Measurements from ENCODE around the gene SGSH.
A peak's percentile ranks its signal among the peaks of the same experiment; 100 is the strongest.

The SGSH gene

GRCh38 chr17:80195141-80195540 lies 25.0 kb downstream of the SGSH start:
- Histone ChIP-seq H3K9me3 (ENCODE audit: control insufficient read depth, insufficient read depth, low read depth, low read length) (no peaks in the 10 kb centered on the region), H3K27ac (ENCODE audit: extremely low read depth, low read depth, low read length) (no peak overlapping the region), H3K4me1 (ENCODE audit: control insufficient read depth, insufficient read depth, low read length) (no peaks in the 10 kb centered on the region), H3K4me3 (ENCODE audit: low read depth, low read length) (no peak overlapping the region), H3K36me3 (ENCODE audit: control insufficient read depth in 2 of 2, insufficient read depth in 1 of 2, low read length in 2 of 2) (no peaks in the 10 kb centered on the region)
- ChIA-PET CTCF (interaction anchor here (0.6 to 4.0 kb wide), 14 partner anchors 9 to 736 kb away, joined by 3 to 48 read pairs (median 3); no protein-coding TSS in a partner anchor), POLR2A (no interaction called here)
- TF ChIP-seq ZNF621 (tag by site-specific recombination; IDR thresholded peaks at IDR 0.05), result no peak
- TF ChIP-seq ZNF544 (tag by site-specific recombination; IDR thresholded peaks at IDR 0.05), result no peak
- TF ChIP-seq ZNF335 (tag by site-specific recombination; conservative IDR thresholded peaks at IDR 0.05), result no peak

DNA sequence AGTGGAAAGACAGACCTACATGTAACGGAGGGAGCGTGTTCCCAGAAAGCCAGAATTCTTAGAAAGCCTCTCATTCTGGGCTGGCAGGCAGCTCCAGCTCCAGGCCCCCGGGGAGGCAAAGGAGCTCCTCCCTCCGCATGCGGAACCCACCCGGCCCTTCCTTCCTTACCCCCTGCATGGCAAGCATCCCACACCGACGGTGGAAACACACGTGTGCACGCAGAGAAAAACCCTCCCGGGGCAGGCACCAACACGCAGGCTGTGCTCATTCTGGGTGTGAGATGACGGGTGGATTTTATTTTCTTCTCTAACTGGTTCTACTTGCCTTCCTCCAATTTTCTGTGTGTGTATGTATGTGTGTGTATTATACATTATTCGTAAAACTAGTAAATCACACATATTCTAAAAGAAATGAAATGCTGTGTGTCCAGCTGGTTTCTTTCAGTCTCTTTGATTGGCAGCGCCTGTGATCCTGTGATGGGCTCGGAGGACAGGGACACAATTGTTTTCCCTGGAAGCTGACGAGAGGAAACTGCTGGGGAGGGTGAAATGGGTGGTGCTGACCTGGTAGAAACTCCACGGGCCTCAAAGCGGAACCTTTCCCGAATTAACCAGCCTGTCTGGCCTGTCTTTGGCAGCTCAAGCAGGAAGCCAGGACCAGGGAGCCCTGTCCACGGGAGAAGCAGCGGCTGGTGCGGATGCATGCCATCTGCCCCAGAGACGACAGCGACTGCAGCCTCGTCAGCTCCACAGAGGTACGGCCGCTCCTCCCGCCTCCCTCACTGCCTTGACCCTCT lies 28.1 kb downstream of the SGSH start:
- H3K4me3 ChIP-seq (ENCODE audit: low read depth, low read length), result no peak overlapping the region
- no peaks in the 10 kb centered on the region for H3K4me1 ChIP-seq (ENCODE audit: control insufficient read depth, insufficient read depth, low read length)
- POLR2A ChIA-PET, result no interaction called here
- no peak overlapping the region for H3K27ac ChIP-seq (ENCODE audit: extremely low read depth, low read depth, low read length)
- H3K9me3 ChIP-seq (ENCODE audit: control insufficient read depth, insufficient read depth, low read depth, low read length), result no peaks in the 10 kb centered on the region
- CTCF ChIA-PET, result interaction anchor here (0.6 to 1.6 kb wide), 6 partner anchors 71 to 313 kb away, joined by 3 to 6 read pairs (median 4); partner anchors contain the start of gene GAA
- H3K36me3 ChIP-seq (ENCODE audit: control insufficient read depth in 2 of 2, insufficient read depth in 1 of 2, low read length in 2 of 2), result no peaks in the 10 kb centered on the region
- TF ChIP-seq ZNF155 (tag by site-specific recombination; IDR thresholded peaks at IDR 0.05), result no peak
- TF ChIP-seq, protein P1, sequence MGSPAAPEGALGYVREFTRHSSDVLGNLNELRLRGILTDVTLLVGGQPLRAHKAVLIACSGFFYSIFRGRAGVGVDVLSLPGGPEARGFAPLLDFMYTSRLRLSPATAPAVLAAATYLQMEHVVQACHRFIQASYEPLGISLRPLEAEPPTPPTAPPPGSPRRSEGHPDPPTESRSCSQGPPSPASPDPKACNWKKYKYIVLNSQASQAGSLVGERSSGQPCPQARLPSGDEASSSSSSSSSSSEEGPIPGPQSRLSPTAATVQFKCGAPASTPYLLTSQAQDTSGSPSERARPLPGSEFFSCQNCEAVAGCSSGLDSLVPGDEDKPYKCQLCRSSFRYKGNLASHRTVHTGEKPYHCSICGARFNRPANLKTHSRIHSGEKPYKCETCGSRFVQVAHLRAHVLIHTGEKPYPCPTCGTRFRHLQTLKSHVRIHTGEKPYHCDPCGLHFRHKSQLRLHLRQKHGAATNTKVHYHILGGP (tag by site-specific recombination; IDR thresholded peaks at IDR 0.05), result peak; percentile 52; the same call in 1 of the 2 replicates

DNA sequence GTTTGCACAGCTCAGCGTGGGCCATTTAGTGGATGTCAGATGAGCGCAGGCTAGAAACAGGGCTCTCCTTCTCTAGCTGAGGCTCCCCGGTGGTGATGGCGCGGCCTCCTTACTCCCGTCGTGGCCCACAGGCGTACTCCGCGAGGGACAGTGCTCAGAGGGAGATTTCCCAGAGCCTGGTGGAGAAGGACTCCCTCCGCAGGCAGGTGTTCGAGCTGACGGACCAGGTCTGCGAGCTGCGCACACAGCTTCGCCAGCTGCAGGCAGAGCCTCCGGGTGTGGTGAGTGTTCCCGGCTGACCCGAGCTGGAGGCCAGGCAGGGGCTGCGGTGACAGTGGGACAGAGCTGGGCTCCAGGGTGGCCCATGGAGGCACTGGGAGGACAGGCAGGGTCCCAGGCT lies 28.9 kb downstream of the SGSH start:
- ChIA-PET CTCF (interaction anchor here (0.6 to 1.6 kb wide), 5 partner anchors 70 to 312 kb away, joined by 3 to 6 read pairs (median 4); partner anchors contain the start of gene GAA), POLR2A (no interaction called here)
- TF ChIP-seq, protein P2, sequence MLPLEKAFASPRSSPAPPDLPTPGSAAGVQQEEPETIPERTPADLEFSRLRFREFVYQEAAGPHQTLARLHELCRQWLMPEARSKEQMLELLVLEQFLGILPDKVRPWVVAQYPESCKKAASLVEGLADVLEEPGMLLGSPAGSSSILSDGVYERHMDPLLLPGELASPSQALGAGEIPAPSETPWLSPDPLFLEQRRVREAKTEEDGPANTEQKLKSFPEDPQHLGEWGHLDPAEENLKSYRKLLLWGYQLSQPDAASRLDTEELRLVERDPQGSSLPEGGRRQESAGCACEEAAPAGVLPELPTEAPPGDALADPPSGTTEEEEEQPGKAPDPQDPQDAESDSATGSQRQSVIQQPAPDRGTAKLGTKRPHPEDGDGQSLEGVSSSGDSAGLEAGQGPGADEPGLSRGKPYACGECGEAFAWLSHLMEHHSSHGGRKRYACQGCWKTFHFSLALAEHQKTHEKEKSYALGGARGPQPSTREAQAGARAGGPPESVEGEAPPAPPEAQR (tag by site-specific recombination; IDR thresholded peaks at IDR 0.05), result no peak
- TF ChIP-seq ZNF214 (tag by site-specific recombination; IDR thresholded peaks at IDR 0.05; ENCODE audit: borderline replicate concordance) (no peak), ZNF777 (tag by site-specific recombination; IDR thresholded peaks at IDR 0.05; ENCODE audit: borderline replicate concordance) (no peak), ZNF37A (tag by site-specific recombination; IDR thresholded peaks at IDR 0.05) (no peak), FEZF1 (tag by site-specific recombination; IDR thresholded peaks at IDR 0.05) (no peak), ZNF274 (IDR thresholded peaks at IDR 0.05; ENCODE audit: low read length) (no peak), ZNF274 (tag by site-specific recombination; IDR thresholded peaks at IDR 0.05; ENCODE audit: borderline replicate concordance) (no peak), ZNF202 (tag by site-specific recombination; IDR thresholded peaks at IDR 0.05; ENCODE audit: borderline replicate concordance) (no peak), GLIS1 (tag by site-specific recombination; IDR thresholded peaks at IDR 0.05) (no peak), ZFP3 (tag by site-specific recombination; IDR thresholded peaks at IDR 0.05; ENCODE audit: low read depth) (no peak), ZFP37 (tag by site-specific recombination; IDR thresholded peaks at IDR 0.05) (no peak), SETDB1 (IDR thresholded peaks at IDR 0.05; ENCODE audit: insufficient read length, low read length) (no peak), ZNF221 (tag by site-specific recombination; IDR thresholded peaks at IDR 0.05; ENCODE audit: borderline replicate concordance) (no peak), SALL2 (tag by site-specific recombination; IDR thresholded peaks at IDR 0.05; ENCODE audit: borderline replicate concordance) (no peak), ZNF596 (tag by site-specific recombination; IDR thresholded peaks at IDR 0.05) (no peak)
- TF ChIP-seq, protein P3, sequence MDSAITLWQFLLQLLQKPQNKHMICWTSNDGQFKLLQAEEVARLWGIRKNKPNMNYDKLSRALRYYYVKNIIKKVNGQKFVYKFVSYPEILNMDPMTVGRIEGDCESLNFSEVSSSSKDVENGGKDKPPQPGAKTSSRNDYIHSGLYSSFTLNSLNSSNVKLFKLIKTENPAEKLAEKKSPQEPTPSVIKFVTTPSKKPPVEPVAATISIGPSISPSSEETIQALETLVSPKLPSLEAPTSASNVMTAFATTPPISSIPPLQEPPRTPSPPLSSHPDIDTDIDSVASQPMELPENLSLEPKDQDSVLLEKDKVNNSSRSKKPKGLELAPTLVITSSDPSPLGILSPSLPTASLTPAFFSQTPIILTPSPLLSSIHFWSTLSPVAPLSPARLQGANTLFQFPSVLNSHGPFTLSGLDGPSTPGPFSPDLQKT (IDR thresholded peaks at IDR 0.05; ENCODE audit: borderline replicate concordance, low read depth, low read length), result no peak
- Histone ChIP-seq H3K4me3 (ENCODE audit: low read depth, low read length) (no peak overlapping the region), H3K9me3 (ENCODE audit: control insufficient read depth, insufficient read depth, low read depth, low read length) (no peaks in the 10 kb centered on the region), H3K36me3 (ENCODE audit: control insufficient read depth in 2 of 2, insufficient read depth in 1 of 2, low read length in 2 of 2) (no peaks in the 10 kb centered on the region), H3K27ac (ENCODE audit: extremely low read depth, low read depth, low read length) (no peak overlapping the region), H3K4me1 (ENCODE audit: control insufficient read depth, insufficient read depth, low read length) (no peaks in the 10 kb centered on the region)

Measured in HEK293 (cell line).